Measurements from ENCODE around the gene ATP8B1. TPM values are rescaled to one million over a fixed set of nuclear protein-coding genes. Genes with fewer than 3 reads are reported as not detected.
A peak's percentile ranks its signal among the peaks of the same experiment; 100 is the strongest.

Gene ATP8B1
- total and polyA plus RNA-seq, 11 donors = 3.0 to 12.8 (median 6.2) TPM

- peak in 3 of 4 donors; percentile 30 to 65 (median 63) for ATAC-seq
- peak in 1 of 2 donors; percentile 33 for TF ChIP-seq POLR2A (IDR thresholded peaks at IDR 0.05)
- TF ChIP-seq, protein P1, sequence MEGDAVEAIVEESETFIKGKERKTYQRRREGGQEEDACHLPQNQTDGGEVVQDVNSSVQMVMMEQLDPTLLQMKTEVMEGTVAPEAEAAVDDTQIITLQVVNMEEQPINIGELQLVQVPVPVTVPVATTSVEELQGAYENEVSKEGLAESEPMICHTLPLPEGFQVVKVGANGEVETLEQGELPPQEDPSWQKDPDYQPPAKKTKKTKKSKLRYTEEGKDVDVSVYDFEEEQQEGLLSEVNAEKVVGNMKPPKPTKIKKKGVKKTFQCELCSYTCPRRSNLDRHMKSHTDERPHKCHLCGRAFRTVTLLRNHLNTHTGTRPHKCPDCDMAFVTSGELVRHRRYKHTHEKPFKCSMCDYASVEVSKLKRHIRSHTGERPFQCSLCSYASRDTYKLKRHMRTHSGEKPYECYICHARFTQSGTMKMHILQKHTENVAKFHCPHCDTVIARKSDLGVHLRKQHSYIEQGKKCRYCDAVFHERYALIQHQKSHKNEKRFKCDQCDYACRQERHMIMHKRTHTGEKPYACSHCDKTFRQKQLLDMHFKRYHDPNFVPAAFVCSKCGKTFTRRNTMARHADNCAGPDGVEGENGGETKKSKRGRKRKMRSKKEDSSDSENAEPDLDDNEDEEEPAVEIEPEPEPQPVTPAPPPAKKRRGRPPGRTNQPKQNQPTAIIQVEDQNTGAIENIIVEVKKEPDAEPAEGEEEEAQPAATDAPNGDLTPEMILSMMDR (IDR thresholded peaks at IDR 0.05) = no peak
- Histone ChIP-seq H3K9me3 (no peaks in the 10 kb centered on the region), H3K4me1 (peaks cover 0 to 86% (median 64%) of the 10 kb centered on the region in 12 donors), H3K36me3 (no peaks in the 10 kb centered on the region), H3K27ac (peak overlapping the region; percentile 31 to 86 (median 72)), H3K4me3 (peak overlapping the region in 2 of 12 donors; percentile 5 to 11), H3K27me3 (no peaks in the 10 kb centered on the region)
- intact Hi-C loops (cut with DNase I) = no loop called here
- DNase-seq = no peak
- 36 to 43% (median 40%) methylated on average over 6 of the region's 6 CpGs for WGBS, 4 donors
These were observed 22.3 kb downstream of the ATP8B1 start for GRCh38 chr18:57780706-57781347.

DNA sequence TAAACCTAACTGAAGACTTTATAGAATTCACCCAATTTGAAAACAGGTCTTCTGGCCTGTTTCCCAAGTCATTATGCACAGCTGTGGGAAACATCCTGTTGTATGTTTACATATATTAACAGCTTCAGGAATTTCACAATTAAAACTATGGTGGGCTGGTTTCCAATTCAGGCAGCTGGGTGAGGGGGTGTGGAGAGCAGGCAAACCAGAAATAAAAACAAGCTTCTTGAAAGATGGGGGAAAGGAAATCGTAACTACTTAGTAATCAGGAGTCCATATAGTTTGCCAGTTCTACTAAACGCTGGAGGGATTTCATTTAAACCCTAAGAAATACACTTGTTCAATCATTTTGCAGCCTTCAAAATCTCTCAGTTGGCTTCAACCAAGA is 22.8 kb downstream of the ATP8B1 start:
- Histone ChIP-seq H3K27ac (peak overlapping the region; percentile 31 to 86 (median 72)), H3K9me3 (no peaks in the 10 kb centered on the region), H3K27me3 (no peaks in the 10 kb centered on the region), H3K4me1 (peaks cover 0 to 86% (median 66%) of the 10 kb centered on the region in 12 donors), H3K36me3 (no peaks in the 10 kb centered on the region), H3K4me3 (peak overlapping the region in 1 of 12 donors; percentile 11)
- intact Hi-C loops (cut with DNase I) = no loop called here
- 25 to 57% (median 44%) methylated on average over 2 of the region's 2 CpGs for WGBS, 4 donors
- ATAC-seq (peak in 3 of 4 donors; percentile 17 to 50 (median 38)), DNase-seq (peak in 2 of 5 donors; percentile 42 to 48)
- no peak for TF ChIP-seq POLR2A (IDR thresholded peaks at IDR 0.05)
- TF ChIP-seq, protein P1 (IDR thresholded peaks at IDR 0.05) = no peak

DNA sequence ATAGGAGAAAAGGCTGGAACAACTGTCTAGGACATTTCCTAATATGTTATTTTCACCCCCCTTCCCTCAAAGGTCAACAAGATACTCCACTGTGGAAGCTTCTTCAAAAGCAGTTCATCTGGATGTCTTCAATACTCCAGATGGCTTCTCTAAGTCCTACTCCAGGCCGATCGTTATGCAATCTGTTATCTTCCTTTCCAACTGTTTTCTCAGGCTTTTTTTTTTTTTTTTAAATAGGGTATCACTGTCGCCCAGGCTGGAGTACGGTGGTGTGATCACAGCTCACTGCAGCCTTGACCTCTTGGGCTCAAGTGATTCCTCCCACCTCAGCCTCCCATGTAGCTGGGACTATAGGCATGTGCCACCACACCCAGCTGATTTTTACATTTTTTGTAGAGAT is 26.3 kb downstream of the ATP8B1 start:
- no peak overlapping the region for H3K4me3 ChIP-seq
- no peaks in the 10 kb centered on the region for H3K36me3 ChIP-seq
- H3K9me3 ChIP-seq = no peaks in the 10 kb centered on the region
- intact Hi-C loops (cut with DNase I) = no loop called here
- no peak for TF ChIP-seq POLR2A (IDR thresholded peaks at IDR 0.05)
- TF ChIP-seq, protein P1 (IDR thresholded peaks at IDR 0.05) = no peak
- 34 to 51% (median 41%) methylated on average over 4 of the region's 4 CpGs for WGBS, 4 donors
- H3K27me3 ChIP-seq = no peaks in the 10 kb centered on the region
- H3K27ac ChIP-seq = peak overlapping the region in 11 of 12 donors; percentile 1 to 72 (median 56)
- DNase-seq (no peak), ATAC-seq (peak; percentile 53 to 77 (median 70))
- peaks cover 0 to 79% (median 52%) of the 10 kb centered on the region in 12 donors for H3K4me1 ChIP-seq

DNA sequence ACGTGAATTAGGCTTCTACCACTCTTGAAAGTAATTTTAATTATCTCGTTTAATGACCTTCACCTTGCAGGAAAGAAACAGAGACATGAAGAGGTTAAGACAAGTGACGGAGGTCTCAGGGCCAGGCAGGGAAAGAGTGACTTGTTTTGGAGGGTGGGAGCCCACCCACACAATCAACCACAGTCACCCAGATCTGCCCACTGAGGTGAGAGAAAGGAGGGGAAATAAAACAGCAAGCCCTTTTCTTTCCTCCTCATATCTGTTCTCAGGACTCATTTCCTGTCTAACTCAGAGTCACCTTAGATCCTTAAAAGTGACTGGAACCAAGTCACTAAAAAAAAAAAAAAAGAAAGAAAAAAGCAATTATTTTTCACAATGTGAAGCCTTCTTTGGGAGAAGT is 26.8 kb downstream of the ATP8B1 start:
- H3K27me3 ChIP-seq = no peaks in the 10 kb centered on the region
- no peak for TF ChIP-seq POLR2A (IDR thresholded peaks at IDR 0.05)
- TF ChIP-seq, protein P1 (IDR thresholded peaks at IDR 0.05) = no peak
- ATAC-seq (peak in 2 of 4 donors; percentile 14 to 28), DNase-seq (no peak)
- WGBS, 4 donors = 83 to 92% (median 86%) methylated on average over 3 of the region's 3 CpGs
- intact Hi-C loops (cut with DNase I) = no loop called here
- H3K4me3 ChIP-seq = no peak overlapping the region
- no peaks in the 10 kb centered on the region for H3K9me3 ChIP-seq
- H3K4me1 ChIP-seq = peaks cover 0 to 78% (median 50%) of the 10 kb centered on the region in 12 donors
- no peaks in the 10 kb centered on the region for H3K36me3 ChIP-seq
- peak overlapping the region in 10 of 12 donors; percentile 11 to 72 (median 56) for H3K27ac ChIP-seq
